8988T (cell line): ENCODE measurements around the gene DNM1.
"Not testable (repeated sequence)": the region's sequence is repeated elsewhere in the genome, so short reads cannot be mapped to it uniquely, and the experiment has no call there.

Source experiments
- DNase-seq: peaks from one replicate; pipeline ENCODE4 v3.0.0; 2011

The DNM1 gene

DNA sequence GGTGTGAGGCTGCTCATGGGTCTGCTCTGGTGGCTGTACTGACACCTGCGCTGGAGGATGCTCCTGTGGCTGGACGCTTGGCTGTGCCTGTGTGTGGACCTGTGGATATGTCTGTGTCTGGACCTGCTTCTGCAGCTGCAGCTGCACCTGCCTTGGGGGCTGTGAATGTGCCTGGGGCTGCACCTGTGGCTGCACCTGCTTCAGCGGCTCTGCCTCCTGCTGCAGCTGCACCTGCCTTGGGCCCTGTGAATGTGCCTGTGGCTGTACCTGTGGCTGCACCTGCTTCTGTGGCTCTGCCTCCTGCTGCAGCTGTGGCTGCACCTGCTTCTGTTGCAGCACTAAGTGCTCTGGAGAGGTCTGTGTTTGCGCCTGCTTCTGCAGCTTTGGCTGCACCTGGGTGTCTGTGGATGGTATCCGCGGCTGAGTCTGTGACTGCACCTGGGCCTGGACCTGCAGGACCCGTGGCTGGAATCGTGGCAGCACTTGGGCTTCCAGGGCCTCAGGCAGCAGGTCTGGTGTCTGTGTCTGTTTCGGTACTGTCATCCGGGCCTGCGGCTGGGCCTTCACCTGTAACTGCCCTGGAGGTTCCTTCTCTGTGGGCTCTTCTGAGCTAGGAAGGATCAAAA lies 24.3 kb upstream of the DNM1 start:
- DNase-seq, result no peak

- no peak for DNase-seq
These were observed 23.2 kb upstream of the DNM1 start for GRCh38 chr9:128180001-128180400.

- no peak for DNase-seq
These were observed 22.7 kb upstream of the DNM1 start for GRCh38 chr9:128180447-128180846.

DNA sequence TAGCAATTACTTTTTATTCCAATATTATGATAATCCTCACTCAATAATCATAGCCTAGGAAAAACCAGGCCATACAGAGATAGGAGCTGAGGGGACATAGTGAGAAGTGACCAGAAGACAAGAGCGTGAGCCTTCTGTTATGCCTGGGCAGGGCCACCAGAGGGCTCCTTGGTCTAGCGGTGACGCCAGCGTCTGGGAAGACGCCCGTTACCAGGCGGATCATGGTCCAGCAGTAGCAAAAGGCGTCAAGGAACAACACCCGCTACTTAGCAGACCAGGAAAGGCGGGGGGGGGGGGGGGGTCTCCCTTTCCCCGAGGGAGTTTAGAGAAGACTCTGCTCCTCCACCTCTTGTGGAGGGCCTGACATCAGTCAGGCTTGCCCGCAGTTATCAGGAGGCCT lies 21.7 kb upstream of the DNM1 start:
- not testable (repeated sequence) for DNase-seq

GRCh38 chr9:128182893-128183588 lies 20.1 kb upstream of the DNM1 start:
- no peak for DNase-seq

DNA sequence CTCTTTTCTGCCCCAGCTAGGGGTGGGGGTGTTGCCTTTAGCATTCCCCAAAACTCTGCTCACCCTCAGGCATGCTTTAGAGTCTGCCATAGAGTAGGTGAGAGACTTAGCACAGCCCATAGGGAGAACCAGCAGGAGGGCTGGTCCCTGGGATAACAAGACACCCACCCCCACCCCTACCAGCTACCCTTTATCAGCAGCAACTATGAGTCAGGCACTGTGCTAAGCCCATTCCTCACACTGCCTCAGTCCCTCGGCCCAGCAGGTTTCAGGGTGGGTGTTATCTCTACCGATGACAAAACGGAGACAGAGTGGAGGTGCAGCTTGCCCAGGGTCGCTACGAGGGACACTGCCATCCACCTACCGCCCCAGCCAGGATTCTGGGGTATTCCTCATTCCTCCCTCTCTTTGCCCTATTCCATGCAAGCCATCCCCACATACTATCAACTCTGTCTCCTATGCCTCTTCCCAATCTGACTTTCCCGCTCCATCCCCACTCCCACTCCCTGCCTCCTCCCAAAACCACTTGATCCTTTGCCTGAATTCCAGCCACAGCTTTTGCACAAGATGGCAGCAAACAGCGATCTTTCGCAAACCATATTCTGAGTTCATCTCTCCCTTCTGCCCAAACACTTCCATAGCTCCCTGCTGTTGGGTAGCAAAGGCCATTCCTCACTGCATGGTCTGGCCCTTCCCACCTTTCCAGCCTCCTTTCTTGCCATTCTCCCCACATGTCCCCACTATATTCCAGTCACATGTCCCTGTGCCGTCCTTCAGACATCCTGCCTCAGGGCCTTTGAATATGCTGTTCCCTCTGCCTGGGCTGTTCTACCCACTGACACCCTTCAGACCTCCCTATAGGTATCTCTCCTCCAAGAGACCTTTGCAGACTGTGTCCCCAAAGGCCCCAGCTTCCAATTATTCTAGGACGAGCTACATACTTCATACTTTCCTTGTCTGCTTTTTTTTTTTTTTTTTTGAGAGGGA lies 16.9 kb upstream of the DNM1 start:
- DNase-seq, result no peak

- no peak for DNase-seq
These were observed 15.8 kb upstream of the DNM1 start for GRCh38 chr9:128187361-128187760.

DNA sequence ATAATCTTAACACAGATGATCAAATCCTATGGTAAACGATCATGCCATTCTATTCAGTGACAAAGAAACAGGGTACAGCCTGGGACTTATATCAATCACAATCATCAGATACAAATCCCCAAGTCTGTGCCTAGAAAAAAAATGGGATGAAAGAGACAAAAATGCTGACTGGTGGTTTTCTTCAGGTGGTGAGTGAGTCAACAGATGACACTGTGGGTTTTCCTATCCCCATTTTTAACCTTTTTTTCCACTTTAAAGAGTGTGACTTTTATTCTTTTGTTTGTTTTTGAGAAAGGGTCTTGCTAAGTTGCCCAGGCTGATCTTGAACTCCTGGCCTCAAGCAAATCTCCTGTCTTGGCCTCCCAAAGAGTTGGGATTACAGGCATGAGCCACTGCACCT lies 15.0 kb upstream of the DNM1 start:
- DNase-seq, result no peak

GRCh38 chr9:128190013-128190412 lies 13.2 kb upstream of the DNM1 start:
- no peak for DNase-seq

GRCh38 chr9:128190516-128191405 lies 12.4 kb upstream of the DNM1 start:
- DNase-seq, result no peak

DNA sequence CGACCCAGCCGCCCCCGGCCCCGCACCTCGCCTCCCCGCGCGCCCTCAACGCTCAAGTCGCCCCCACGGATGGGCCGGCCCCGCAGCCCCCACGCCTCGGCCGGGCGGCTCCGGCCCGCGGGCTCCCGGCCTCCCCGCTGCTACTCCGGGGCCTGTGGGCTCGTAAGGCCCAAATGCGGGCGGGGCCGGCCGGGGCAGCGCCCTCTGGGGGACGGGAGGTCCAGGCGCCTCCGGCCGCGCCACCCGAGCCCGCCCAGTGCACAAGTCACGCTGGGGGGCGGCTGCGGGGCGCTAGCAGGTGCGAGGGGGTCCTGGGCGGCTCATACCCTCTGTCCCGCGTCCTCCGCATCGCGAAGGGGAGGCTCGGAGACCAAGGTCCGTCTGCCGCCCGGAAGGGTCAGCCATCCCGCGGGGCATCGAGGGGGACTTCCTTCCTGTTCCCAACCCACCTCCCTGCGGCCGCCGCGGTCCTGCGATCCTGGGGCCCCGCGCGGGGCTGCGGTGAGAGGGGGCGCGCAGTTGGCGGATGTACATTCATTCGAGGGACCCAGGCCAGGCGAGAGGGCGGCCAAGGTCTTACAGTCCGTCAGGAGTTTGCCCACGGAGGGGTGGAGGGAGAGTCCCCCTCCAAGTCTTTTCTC lies 11.7 kb upstream of the DNM1 start, which contains the start of gene CIZ1:
TSS of gene CIZ1 (minus strand) at position 167 of the 641 bp plus-strand sequence. CDS start 715 bp downstream, outside the sequence.
- DNase-seq, result peak; percentile 94

DNA sequence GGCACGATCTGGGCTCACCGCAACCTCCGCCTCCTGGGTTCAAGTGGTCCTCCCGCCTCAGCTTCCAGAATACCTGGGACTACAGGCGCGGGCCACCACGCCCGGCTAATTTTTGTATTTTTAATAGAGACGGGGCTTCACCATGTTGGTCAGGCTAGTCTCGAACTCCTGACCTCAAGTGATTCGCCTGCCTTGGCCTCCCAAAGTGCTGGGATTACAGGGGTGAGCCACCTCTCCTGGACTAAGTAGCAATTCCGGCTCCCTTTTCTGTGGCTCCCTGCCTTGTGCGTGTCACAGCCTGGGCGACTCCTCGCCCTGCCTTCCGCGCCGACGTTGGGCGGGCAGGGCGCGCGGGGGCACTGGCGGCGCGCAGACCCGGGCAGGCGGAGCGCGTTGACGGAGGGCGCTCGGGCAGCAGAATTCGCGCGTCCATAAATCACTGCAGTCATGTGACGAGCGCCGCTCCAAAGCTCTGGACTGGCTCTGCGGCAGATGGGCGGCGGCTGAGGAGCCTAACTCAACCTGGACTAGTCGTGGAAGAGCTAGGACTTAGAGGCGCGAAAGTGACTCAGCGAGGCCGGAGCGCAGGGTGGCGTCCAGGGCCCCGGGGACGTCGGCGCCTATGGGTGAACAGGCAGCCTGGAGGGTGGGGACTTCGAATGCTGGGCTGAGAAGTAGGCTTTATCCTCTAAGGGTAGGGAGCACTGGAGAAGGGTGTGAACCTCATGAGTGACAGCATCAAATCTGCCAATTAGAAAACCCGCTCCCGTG lies 10.4 kb upstream of the DNM1 start:
- DNase-seq, result peak; percentile 65

GRCh38 chr9:128193469-128194096 lies 9.6 kb upstream of the DNM1 start:
- DNase-seq, result no peak

GRCh38 chr9:128201441-128202369 lies 1.5 kb upstream of the DNM1 start:
- no peak for DNase-seq

DNA sequence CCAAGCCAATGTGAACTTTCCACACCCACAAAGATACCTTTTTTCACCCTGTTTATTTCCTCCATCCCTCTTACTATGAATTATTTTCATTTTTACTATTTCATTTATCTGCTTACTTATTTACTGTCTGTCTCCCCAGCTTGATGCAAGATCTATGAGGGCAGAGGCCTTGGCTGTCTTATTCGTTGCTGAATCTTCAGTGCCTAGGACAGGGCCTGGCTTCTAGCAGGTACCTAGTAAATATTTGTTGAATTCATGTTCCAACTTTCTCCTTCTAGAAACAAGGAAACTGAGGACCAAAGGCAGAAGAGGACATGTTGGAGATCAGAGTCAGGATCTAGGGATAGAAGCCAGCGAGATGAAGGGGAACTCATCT lies 543 bp upstream of the DNM1 start:
- no peak for DNase-seq

DNA sequence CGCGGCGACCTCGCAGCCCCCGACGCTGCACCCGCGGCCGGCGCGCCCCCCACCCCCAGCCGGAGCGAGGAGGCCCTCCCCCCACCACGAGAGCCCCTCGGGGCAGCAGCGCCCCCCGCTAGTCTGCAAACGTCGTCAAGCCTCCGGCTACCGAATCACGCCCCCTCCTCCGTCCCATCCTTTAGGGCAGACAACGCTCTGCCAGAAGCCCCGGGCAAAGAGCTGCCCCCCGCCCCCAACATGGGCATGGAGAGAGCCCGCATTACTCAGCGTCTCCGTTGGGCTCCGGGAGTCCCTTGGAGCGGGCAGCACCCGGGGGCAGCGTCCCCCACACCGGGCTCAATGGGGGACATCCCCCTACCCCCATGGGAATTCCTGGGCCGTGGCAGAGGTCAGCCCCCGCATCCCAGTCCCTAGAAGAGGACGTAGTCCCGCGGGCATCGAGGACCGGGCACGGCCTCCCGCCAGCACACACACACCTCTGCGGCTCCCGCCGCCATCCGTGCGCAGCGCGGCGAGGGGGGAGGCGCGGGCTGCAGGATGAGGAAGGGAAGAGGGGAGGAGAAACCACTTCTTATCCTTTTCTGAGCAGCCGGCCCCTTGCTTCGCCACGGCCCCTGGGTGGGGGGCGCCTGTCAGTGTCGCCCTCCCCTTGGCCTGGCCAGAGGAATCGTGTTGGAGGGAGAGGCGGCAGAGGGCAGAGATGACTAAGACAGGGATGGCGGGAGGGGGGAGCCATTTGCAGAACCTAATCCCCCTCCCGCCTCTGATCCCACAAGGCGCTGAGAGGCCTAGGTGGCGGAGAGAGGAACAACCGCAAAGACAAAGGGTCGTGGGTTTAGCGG lies 750 bp downstream of the DNM1 start:
- DNase-seq, result peak; percentile 69

GRCh38 chr9:128204858-128205257 lies 1.7 kb downstream of the DNM1 start:
- no peak for DNase-seq

DNA sequence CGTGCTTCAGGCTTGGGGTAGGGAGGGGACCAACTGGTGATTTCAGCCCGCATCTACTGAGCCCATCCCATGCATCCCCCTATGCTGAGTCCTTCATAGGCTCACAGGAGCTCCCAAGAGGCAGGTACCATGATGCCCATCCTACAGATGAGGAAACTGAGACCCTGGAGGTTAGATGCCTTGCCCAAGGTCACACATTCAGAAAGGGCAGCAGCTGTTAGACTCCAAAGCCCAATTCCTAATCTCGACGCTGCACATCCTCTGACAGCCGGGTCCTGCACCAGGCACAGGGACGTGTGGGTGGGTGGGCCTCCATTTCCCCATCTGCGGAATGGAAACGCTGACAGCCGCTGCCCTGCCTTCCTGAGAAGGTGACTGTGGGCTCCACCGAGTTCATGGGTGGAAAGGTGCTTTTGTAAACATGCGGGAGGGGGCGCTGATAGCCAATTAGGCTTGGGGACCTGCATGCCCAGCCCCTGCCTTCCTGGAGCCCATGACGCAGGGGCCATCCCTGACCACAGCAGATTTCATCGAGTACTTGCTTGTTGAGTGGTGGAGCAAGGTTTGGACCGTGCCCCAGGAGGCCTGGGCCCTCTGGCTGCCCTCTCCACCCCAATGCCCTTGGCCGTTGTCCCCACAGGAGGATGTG lies 2.2 kb downstream of the DNM1 start:
- no peak for DNase-seq
